ACHN (cell line): ENCODE measurements around the gene IL5.
A peak's percentile ranks its signal among the peaks of the same experiment; 100 is the strongest.
"Not testable (repeated sequence)": the region's sequence is repeated elsewhere in the genome, so short reads cannot be mapped to it uniquely, and the experiment has no call there.

Experiments
- DNase-seq: peaks from one replicate; pipeline ENCODE4 v3.0.0-alpha.2; 2015
- in situ Hi-C: cut with HindIII; loops from 2 replicates; pipeline ENCODE4 v1.10.0; 2017; ENCODE audit warnings: low sequenced_read_pairs, low pct_ligation_motif_present, low pct_unique_long_range_greater_than_20kb

Gene IL5

GRCh38 chr5:132543472-132544201 lies at the start of gene IL5:
Gene IL5 (minus strand): TSS chr5:132543522. CDS start chr5:132543478, 44 bp downstream.
- in situ Hi-C loops: no loop called here
- DNase-seq: no peak

- in situ Hi-C loops: no loop called here
- DNase-seq: no peak
Observed at GRCh38 chr5:132592521-132592920, 49.2 kb upstream of the IL5 start.

DNA sequence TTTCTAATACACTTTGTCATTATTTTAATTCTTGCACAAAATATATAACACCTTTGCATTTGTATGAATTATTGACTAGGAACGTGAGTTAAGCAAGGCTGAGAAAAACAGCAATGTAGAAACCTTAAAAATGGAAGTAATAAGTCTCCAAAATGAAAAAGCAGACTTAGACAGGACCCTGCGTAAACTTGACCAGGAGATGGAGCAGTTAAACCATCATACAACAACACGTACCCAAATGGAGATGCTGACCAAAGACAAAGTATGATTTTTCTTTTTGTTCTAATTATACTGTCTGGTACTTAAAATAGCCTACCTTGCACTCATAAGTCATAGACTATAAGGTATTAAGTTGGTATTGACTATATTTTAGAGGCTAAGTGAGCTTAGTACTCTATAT lies 47.8 kb upstream of the IL5 start:
- no peak for DNase-seq
- in situ Hi-C loops: no loop called here

DNA sequence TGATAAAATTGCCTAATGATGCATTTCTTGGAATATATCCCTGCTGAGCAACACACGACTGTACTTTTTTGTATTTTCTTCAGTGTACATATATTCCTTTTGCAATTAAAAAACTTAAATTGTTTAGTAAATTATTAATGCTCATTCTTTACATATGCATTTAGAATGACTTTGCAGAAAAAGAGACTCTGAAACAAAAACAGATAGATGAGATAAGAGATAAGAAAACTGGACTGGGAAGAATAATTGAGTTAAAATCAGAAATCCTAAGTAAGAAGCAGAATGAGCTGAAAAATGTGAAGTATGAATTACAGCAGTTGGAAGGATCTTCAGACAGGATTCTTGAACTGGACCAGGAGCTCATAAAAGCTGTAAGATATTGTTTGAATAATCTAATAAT lies 46.1 kb upstream of the IL5 start:
- in situ Hi-C loops: no loop called here
- DNase-seq: no peak

- in situ Hi-C loops: no loop called here
- no peak for DNase-seq
Observed at GRCh38 chr5:132586063-132586462, 42.7 kb upstream of the IL5 start.

DNA sequence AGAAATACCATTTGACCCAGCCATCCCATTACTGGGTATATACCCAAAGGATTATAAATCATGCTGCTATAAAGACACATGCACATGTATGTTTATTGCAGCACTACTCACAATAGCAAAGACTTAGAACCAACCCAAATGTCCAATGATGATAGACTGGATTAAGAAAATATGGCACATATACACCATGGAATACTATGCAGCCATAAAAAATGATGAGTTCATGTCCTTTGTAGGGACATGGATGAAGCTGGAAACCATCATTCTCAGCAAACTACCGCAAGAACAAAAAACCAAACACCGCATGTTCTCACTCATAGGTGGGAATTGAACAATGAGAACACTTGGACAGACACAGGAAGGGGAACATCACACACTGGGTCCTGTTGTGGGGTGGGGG lies 41.2 kb upstream of the IL5 start:
- DNase-seq, in situ Hi-C loops: not testable (repeated sequence)

GRCh38 chr5:132576123-132576522 lies 32.8 kb upstream of the IL5 start:
- in situ Hi-C loops: no loop called here
- DNase-seq: no peak

DNA sequence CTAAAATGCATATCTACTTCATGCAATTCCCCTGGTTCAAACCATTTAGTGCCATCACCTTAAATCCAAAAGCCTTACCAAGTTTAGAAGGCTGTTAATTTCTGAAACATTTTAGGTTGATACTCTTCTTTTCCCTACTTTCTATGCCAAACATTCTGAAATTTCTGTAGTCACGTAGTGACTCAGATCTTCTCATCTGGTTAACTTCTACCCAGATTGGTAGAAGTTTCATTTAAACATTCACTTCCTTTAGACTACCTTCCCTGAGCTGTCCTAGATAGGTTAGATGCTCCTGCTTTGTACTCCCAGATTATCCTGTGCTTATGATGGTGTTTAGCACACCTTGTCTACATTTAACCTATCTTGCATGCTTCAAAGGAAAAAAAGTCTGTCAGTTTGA lies 23.3 kb upstream of the IL5 start:
- in situ Hi-C loops: no loop called here
- DNase-seq: no peak

- DNase-seq, in situ Hi-C loops: not testable (repeated sequence)
Observed at GRCh38 chr5:132564555-132564954, 21.2 kb upstream of the IL5 start.

DNA sequence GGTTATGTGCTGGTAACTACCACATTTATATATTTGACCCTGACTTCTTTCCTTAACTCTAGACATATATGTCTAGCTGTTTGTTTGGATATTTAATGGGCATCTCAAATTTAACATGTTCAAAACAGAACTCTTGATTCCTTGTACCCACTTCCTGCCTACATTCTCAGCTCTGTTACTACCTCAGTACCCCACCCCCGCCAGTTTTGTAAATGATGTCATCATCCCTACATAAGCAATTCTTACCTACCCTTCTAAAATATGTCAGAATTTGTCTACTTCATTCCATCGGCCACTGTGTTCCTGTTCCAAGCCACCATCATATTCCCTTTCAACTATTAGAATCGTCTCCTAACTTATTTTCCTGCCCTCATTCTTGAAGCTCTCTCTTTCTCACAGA lies 18.3 kb upstream of the IL5 start:
- in situ Hi-C loops: no loop called here
- no peak for DNase-seq

GRCh38 chr5:132559383-132560060 lies 16.2 kb upstream of the IL5 start:
- no peak for DNase-seq
- in situ Hi-C loops: no loop called here

GRCh38 chr5:132557478-132558172 lies 14.3 kb upstream of the IL5 start:
- DNase-seq: peak; percentile 28
- in situ Hi-C loops: no loop called here

GRCh38 chr5:132556763-132557477 lies 13.6 kb upstream of the IL5 start, which contains the start of gene RAD50:
Gene RAD50 (plus strand): TSS chr5:132556977. CDS start chr5:132557325, 348 bp downstream.
- in situ Hi-C loops: no loop called here
- peak; percentile 91 for DNase-seq

- no peak for DNase-seq
- in situ Hi-C loops: no loop called here
Observed at GRCh38 chr5:132556153-132556762, 12.9 kb upstream of the IL5 start.

GRCh38 chr5:132549576-132549975 lies 6.3 kb upstream of the IL5 start:
- in situ Hi-C loops: no loop called here
- DNase-seq: no peak

DNA sequence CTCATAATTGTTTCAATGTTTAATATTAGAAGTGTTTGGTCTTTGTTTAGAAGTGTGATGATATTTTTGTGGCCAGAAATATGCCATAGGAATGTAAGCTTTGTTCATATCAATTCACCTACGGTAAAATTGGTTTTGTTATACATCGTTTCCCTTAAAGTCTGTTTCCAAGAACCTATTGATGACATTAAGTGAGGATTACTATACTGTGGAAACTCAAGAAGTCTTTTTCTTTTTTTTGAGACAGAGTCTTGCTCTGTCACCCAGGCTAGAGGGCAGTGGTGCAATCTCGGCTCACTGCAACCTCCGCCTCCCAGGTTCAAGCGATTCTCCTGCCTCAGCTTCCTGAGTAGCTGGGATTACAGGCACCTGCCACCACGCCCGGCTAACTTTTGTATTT lies 5.5 kb upstream of the IL5 start:
- DNase-seq, in situ Hi-C loops: not testable (repeated sequence)

GRCh38 chr5:132547269-132547668 lies 3.9 kb upstream of the IL5 start:
- no peak for DNase-seq
- in situ Hi-C loops: no loop called here

DNA sequence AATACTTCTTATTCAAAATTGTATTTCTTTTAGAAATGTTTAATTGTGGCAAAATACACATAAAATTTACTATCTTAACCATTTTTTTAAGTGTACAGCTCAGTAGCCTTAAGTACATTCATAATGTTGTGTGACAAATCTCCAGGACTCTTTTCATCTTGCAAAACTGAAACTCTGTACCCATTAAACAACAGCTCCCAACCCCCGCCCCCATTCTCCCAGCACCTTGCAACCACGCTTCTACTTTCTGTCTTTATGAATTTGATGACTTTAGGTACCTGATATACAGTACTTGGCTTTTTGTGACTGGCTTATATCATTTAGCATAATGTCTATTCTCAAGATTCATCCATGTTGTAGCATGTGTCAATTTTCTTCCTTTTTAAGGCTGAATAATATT lies 2.8 kb upstream of the IL5 start:
- DNase-seq: no peak
- in situ Hi-C loops: no loop called here

DNA sequence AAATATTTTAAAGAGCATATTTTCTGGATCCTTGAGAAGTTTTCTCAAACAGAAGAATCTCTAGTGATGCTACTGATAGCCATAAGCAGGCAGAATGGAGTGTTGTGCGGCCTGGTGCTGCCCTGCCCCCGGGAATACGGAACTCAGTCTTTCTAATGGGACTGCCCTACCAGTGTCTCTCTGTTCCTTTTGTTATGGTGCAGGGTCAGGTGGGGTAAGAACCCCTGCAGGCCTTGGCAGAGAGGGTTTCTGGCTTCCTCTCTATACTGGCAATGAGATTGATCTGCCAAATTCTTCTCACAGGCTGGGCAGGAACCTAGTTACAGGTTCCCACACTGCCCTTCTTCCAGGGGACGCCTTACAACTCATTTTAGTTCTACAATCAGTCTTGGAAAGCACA lies 2.6 kb downstream of the IL5 start:
- in situ Hi-C loops: no loop called here
- DNase-seq: no peak
